Vagina (tissue), 2 donors: ENCODE results near the gene TP73.

ENCODE experiments used
- POLR2AphosphoS5 ChIP-seq, 2 donors: sonication (generic); formaldehyde crosslinking; IDR thresholded peaks; one replicate each; pipeline ENCODE4 v1.9.0; 2017; ENCODE audit warnings: antibody characterized with exemption in 2 of 2, mild to moderate bottlenecking in 2 of 2, low read depth in 1 of 2; ENCODE audit not compliant: insufficient read depth in 1 of 2
- TF ChIP-seq, protein P1 (sequence below), 3 experiments: fragments of 450-650 bp in 2 of 3; fragments of 200-600 bp in 1 of 3; sonication (generic) in 1 of 3; IDR thresholded peaks; one replicate each; pipeline ENCODE4 v1.5.1; 2017 to 2019; ENCODE audit warnings: antibody characterized with exemption in 3 of 3, mild to moderate bottlenecking in 2 of 3, moderate library complexity in 2 of 3

DNA sequence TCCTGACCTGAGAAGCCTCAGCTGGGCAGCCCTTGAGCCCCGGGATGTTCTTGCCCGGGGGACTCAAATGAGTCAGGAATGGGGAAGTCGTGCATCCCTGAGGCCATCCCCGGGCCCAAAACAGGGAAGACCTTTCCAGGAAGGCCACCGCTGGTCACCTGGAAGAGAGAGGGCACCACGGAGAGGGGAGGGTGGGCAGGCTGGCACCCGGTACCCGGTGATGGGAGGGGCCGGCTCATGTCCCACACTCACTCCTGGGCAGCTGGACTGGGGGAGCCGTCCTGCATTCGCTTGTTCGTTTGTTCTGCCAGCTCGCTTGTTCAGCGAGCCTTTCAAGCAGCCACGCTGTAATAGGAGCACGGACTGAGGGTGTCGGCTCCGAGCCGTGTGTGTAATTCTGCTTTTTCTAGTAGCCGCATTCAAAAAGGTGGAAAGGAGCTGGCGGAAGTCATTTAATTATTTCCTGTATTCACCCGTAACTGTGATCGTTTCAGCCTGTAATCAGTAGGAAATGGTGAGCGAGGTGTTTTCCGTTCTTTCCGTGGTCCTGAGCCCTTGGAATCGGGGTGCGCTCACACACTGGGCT is 51.6 kb downstream of the TP73 start:
- TF ChIP-seq, protein P1, sequence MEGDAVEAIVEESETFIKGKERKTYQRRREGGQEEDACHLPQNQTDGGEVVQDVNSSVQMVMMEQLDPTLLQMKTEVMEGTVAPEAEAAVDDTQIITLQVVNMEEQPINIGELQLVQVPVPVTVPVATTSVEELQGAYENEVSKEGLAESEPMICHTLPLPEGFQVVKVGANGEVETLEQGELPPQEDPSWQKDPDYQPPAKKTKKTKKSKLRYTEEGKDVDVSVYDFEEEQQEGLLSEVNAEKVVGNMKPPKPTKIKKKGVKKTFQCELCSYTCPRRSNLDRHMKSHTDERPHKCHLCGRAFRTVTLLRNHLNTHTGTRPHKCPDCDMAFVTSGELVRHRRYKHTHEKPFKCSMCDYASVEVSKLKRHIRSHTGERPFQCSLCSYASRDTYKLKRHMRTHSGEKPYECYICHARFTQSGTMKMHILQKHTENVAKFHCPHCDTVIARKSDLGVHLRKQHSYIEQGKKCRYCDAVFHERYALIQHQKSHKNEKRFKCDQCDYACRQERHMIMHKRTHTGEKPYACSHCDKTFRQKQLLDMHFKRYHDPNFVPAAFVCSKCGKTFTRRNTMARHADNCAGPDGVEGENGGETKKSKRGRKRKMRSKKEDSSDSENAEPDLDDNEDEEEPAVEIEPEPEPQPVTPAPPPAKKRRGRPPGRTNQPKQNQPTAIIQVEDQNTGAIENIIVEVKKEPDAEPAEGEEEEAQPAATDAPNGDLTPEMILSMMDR (IDR thresholded peaks at IDR 0.05) = no peak
- no peak for TF ChIP-seq POLR2AphosphoS5 (IDR thresholded peaks at IDR 0.05; ENCODE audit: insufficient read depth in 1 of 2, low read depth in 1 of 2)
